HFFc6 (cell line): Measurements from ENCODE around the gene SMIM14. TPM values are rescaled to one million over a fixed set of nuclear protein-coding genes. Genes with fewer than 3 reads are reported as not detected.
"Not testable (repeated sequence)": the region's sequence is repeated elsewhere in the genome, so short reads cannot be mapped to it uniquely, and the experiment has no call there.

ENCODE experiments used
- DNase-seq: peaks from one replicate; pipeline ENCODE4 v3.0.0-alpha.2; 2018
- H3K27ac Mint-ChIP-seq: 2 replicates; pipeline ENCODE4 v1.8.0; 2020; ENCODE audit warnings: mild to moderate bottlenecking, mixed read lengths
- H3K27me3 Mint-ChIP-seq: 2 replicates; pipeline ENCODE4 v1.8.0; 2021; ENCODE audit warnings: mild to moderate bottlenecking, moderate library complexity, mixed read lengths; ENCODE audit not compliant: insufficient read depth
- H3K36me3 Mint-ChIP-seq: 2 replicates; pipeline ENCODE4 v1.8.0; 2021; ENCODE audit warnings: low read depth, mixed read lengths
- H3K4me1 Mint-ChIP-seq: 2 replicates; pipeline ENCODE4 v1.8.0; 2020; ENCODE audit warnings: low read depth, mixed read lengths
- H3K4me3 Mint-ChIP-seq: 2 replicates; pipeline ENCODE4 v1.8.0; 2020; ENCODE audit warnings: mild to moderate bottlenecking, moderate library complexity, mixed read lengths
- H3K9me3 Mint-ChIP-seq: 2 replicates; pipeline ENCODE4 v1.8.0; 2020; ENCODE audit warnings: mild to moderate bottlenecking, mixed read lengths
- total RNA-seq, 6 experiments: library from RNA; stranded (reverse); fragmentation: NEBNext Ultra II Directional; extraction: Animal tissue kit (Norgen Biotek cat#: 25700); gene quantifications; 2 replicates in 1 of 6; 3 replicates in 5 of 6; pipeline ENCODE4 v1.2.3, GENCODE V29; 2021
- TF ChIP-seq, protein P1 (sequence below): fragments of 200-600 bp; sonication (generic); IDR thresholded peaks from 2 replicates; pipeline ENCODE4 v1.5.0; 2021; ENCODE audit warnings: antibody characterized with exemption, mild to moderate bottlenecking

The SMIM14 gene
- total RNA-seq, 6 experiments from 2014 or later = 26.6 to 35.0 (median 29.2) TPM

GRCh38 chr4:39555472-39555871 lies 83.2 kb downstream of the SMIM14 start:
- TF ChIP-seq, protein P1, sequence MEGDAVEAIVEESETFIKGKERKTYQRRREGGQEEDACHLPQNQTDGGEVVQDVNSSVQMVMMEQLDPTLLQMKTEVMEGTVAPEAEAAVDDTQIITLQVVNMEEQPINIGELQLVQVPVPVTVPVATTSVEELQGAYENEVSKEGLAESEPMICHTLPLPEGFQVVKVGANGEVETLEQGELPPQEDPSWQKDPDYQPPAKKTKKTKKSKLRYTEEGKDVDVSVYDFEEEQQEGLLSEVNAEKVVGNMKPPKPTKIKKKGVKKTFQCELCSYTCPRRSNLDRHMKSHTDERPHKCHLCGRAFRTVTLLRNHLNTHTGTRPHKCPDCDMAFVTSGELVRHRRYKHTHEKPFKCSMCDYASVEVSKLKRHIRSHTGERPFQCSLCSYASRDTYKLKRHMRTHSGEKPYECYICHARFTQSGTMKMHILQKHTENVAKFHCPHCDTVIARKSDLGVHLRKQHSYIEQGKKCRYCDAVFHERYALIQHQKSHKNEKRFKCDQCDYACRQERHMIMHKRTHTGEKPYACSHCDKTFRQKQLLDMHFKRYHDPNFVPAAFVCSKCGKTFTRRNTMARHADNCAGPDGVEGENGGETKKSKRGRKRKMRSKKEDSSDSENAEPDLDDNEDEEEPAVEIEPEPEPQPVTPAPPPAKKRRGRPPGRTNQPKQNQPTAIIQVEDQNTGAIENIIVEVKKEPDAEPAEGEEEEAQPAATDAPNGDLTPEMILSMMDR = no peak

GRCh38 chr4:39548425-39549067 lies 90.1 kb downstream of the SMIM14 start:
- Mint-ChIP-seq H3K27ac (peak overlapping the region; percentile 76), H3K4me3 (no peak overlapping the region), H3K9me3 (no peaks in the 10 kb centered on the region), H3K27me3 (no peaks in the 10 kb centered on the region), H3K4me1 (peaks cover 46% of the 10 kb centered on the region), H3K36me3 (peaks cover 13% of the 10 kb centered on the region)
- TF ChIP-seq, protein P1 = no peak
- DNase-seq = peak; percentile 63

More at GRCh38 chr4:39555472-39555871, 83.2 kb downstream of the SMIM14 start:
- Mint-ChIP-seq H3K4me3 (no peak overlapping the region), H3K27ac (no peak overlapping the region), H3K4me1 (peaks cover 9% of the 10 kb centered on the region; the same call in 1 of the 2 replicates), H3K27me3 (no peaks in the 10 kb centered on the region), H3K9me3 (no peaks in the 10 kb centered on the region), H3K36me3 (0 out of 2 replicates have a peak, but pooled peaks cover 8% of the 10 kb centered on the region)
- no peak for DNase-seq

GRCh38 chr4:39544580-39545315 lies 93.9 kb downstream of the SMIM14 start:
- peak overlapping the region; percentile 30; the same call in 1 of the 2 replicates for H3K4me3 Mint-ChIP-seq
- peaks cover 67% of the 10 kb centered on the region for H3K4me1 Mint-ChIP-seq
- no peaks in the 10 kb centered on the region; the same call in 1 of the 2 replicates for H3K27me3 Mint-ChIP-seq
- H3K27ac Mint-ChIP-seq = peak overlapping the region; percentile 59; the same call in 1 of the 2 replicates
- peaks cover 14% of the 10 kb centered on the region for H3K36me3 Mint-ChIP-seq
- TF ChIP-seq, protein P1 = no peak
- H3K9me3 Mint-ChIP-seq = no peaks in the 10 kb centered on the region
- peak; percentile 46 for DNase-seq

DNA sequence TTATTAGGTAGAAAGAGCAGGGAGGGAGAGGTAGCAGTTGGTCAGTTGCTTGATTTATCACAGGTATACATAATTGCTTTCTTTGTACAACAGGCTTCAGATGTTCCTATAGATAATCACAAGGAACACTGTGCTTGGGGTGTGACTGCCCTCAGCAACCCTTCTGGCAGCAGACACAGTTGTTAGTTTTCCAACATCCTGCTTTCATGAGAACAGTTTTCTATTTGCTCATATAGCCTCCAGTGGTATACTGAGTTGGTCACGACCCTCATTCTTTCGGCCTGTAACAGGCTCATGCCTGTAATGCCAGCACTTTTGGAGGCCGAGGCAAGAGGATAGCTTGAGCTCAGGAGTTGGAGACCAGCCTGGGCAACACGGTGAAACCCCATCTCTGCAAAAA lies 94.6 kb downstream of the SMIM14 start:
- peak overlapping the region; percentile 59; the same call in 1 of the 2 replicates for H3K27ac Mint-ChIP-seq
- DNase-seq = peak; percentile 13
- H3K4me3 Mint-ChIP-seq = peak overlapping the region; percentile 30; the same call in 1 of the 2 replicates
- H3K27me3 Mint-ChIP-seq, H3K9me3 Mint-ChIP-seq: not testable (repeated sequence)
- H3K4me1 Mint-ChIP-seq = peaks cover 71% of the 10 kb centered on the region
- H3K36me3 Mint-ChIP-seq = peaks cover 17% of the 10 kb centered on the region

- TF ChIP-seq, protein P1 = no peak
Observed at GRCh38 chr4:39543034-39543433, 95.6 kb downstream of the SMIM14 start.

DNA sequence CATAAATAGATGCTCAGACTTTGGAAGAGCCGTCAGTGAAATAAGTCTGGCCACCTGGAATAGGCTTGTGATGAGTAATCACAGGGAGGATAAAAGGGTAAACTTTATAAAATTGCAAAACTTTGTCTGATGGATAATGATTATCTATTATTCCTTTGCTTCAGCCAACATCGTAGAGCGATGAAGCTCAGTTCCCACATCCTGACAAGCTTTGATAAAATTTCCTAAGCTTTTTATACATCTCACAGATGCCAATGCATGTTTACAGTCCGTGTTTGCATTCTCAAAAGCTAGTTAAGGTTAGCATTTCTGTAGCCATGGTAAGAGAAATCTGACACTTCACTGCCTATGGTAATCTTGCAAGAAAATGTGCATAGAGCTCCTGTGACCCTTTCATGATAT lies 96.1 kb downstream of the SMIM14 start:
- Mint-ChIP-seq H3K27ac (no peak overlapping the region), H3K27me3 (no peaks in the 10 kb centered on the region; the same call in 1 of the 2 replicates), H3K4me1 (peaks cover 62% of the 10 kb centered on the region), H3K36me3 (peaks cover 15% of the 10 kb centered on the region), H3K9me3 (no peaks in the 10 kb centered on the region; the same call in 1 of the 2 replicates), H3K4me3 (no peak overlapping the region)
- DNase-seq = no peak
- TF ChIP-seq, protein P1 = no peak

More at GRCh38 chr4:39543034-39543433, 95.6 kb downstream of the SMIM14 start:
- Mint-ChIP-seq H3K36me3 (peaks cover 16% of the 10 kb centered on the region), H3K4me3 (no peak overlapping the region), H3K27me3 (no peaks in the 10 kb centered on the region; the same call in 1 of the 2 replicates), H3K9me3 (no peaks in the 10 kb centered on the region; the same call in 1 of the 2 replicates), H3K27ac (no peak overlapping the region), H3K4me1 (peaks cover 65% of the 10 kb centered on the region)
- DNase-seq = no peak
